GM19035 (cell line): ENCODE measurements around the gene TBXAS1.

Experiments used
- ATAC-seq: cut with Tn5 transposase; IDR thresholded peaks from one replicate; pipeline ENCODE4 v1.9.1; 2021; ENCODE audit not compliant: unreplicated experiment

TBXAS1 gene

GRCh38 chr7:139942636-139943035 is 113.6 kb downstream of the TBXAS1 start:
- ATAC-seq, result no peak

GRCh38 chr7:139943401-139943800 is 114.3 kb downstream of the TBXAS1 start:
- ATAC-seq, result no peak

- no peak for ATAC-seq
Measured at GRCh38 chr7:139944248-139944647, 115.2 kb downstream of the TBXAS1 start.

GRCh38 chr7:139946533-139946932 is 117.5 kb downstream of the TBXAS1 start:
- no peak for ATAC-seq

- no peak for ATAC-seq
Measured at GRCh38 chr7:139947021-139947420, 118.0 kb downstream of the TBXAS1 start.

GRCh38 chr7:139948167-139948566 is 119.1 kb downstream of the TBXAS1 start:
- no peak for ATAC-seq

GRCh38 chr7:139948587-139949335 is 119.7 kb downstream of the TBXAS1 start:
- no peak for ATAC-seq

- no peak for ATAC-seq
Measured at GRCh38 chr7:139949629-139950028, 120.6 kb downstream of the TBXAS1 start.

GRCh38 chr7:139950881-139951525 is 121.9 kb downstream of the TBXAS1 start:
- no peak for ATAC-seq

GRCh38 chr7:139953229-139953628 is 124.2 kb downstream of the TBXAS1 start:
- no peak for ATAC-seq

GRCh38 chr7:139955109-139955820 is 126.2 kb downstream of the TBXAS1 start:
- no peak for ATAC-seq

GRCh38 chr7:139958599-139959284 is 129.7 kb downstream of the TBXAS1 start:
- ATAC-seq, result no peak

GRCh38 chr7:139959285-139959628 is 130.2 kb downstream of the TBXAS1 start:
- no peak for ATAC-seq

GRCh38 chr7:139959718-139960117 is 130.7 kb downstream of the TBXAS1 start:
- no peak for ATAC-seq

- ATAC-seq, result no peak
Measured at GRCh38 chr7:139960157-139960556, 131.1 kb downstream of the TBXAS1 start.

GRCh38 chr7:139965942-139966628 is 137.0 kb downstream of the TBXAS1 start:
- no peak for ATAC-seq

GRCh38 chr7:139966949-139967348 is 137.9 kb downstream of the TBXAS1 start:
- ATAC-seq, result no peak

- no peak for ATAC-seq
Measured at GRCh38 chr7:139968931-139969330, 139.9 kb downstream of the TBXAS1 start.

GRCh38 chr7:139972029-139972428 is 143.0 kb downstream of the TBXAS1 start:
- ATAC-seq, result no peak

GRCh38 chr7:139973101-139974050 is 144.3 kb downstream of the TBXAS1 start:
- no peak for ATAC-seq
